B cell (primary cell): ENCODE results near the gene ARPC1A.
"Not testable (repeated sequence)": the region's sequence is repeated elsewhere in the genome, so short reads cannot be mapped to it uniquely, and the experiment has no call there.

Experiments
- CTCF ChIP-seq: fragments of 200-600 bp; IDR thresholded peaks from one replicate; pipeline ENCODE4 v1.8.0; 2022; ENCODE audit warnings: antibody characterized with exemption, mild to moderate bottlenecking
- EZH2 ChIP-seq: IDR thresholded peaks from 2 replicates; pipeline ENCODE4 v1.6.1; 2012; ENCODE audit warnings: borderline replicate concordance, low read depth, mild to moderate bottlenecking, moderate library complexity, low read length; ENCODE audit not compliant: insufficient read depth, poor library complexity, severe bottlenecking

- not testable (repeated sequence) for TF ChIP-seq CTCF, EZH2
Observed at GRCh38 chr7:99330314-99330961, 4.7 kb downstream of the ARPC1A start.
